HG02759 (cell line): Measurements from ENCODE around the gene LAMA5.

Experiments used
- ATAC-seq: cut with Tn5 transposase; IDR thresholded peaks from one replicate; pipeline ENCODE4 v1.9.1; 2021; ENCODE audit warnings: mild to moderate bottlenecking, moderate library complexity; ENCODE audit not compliant: unreplicated experiment

Gene LAMA5, protein sequence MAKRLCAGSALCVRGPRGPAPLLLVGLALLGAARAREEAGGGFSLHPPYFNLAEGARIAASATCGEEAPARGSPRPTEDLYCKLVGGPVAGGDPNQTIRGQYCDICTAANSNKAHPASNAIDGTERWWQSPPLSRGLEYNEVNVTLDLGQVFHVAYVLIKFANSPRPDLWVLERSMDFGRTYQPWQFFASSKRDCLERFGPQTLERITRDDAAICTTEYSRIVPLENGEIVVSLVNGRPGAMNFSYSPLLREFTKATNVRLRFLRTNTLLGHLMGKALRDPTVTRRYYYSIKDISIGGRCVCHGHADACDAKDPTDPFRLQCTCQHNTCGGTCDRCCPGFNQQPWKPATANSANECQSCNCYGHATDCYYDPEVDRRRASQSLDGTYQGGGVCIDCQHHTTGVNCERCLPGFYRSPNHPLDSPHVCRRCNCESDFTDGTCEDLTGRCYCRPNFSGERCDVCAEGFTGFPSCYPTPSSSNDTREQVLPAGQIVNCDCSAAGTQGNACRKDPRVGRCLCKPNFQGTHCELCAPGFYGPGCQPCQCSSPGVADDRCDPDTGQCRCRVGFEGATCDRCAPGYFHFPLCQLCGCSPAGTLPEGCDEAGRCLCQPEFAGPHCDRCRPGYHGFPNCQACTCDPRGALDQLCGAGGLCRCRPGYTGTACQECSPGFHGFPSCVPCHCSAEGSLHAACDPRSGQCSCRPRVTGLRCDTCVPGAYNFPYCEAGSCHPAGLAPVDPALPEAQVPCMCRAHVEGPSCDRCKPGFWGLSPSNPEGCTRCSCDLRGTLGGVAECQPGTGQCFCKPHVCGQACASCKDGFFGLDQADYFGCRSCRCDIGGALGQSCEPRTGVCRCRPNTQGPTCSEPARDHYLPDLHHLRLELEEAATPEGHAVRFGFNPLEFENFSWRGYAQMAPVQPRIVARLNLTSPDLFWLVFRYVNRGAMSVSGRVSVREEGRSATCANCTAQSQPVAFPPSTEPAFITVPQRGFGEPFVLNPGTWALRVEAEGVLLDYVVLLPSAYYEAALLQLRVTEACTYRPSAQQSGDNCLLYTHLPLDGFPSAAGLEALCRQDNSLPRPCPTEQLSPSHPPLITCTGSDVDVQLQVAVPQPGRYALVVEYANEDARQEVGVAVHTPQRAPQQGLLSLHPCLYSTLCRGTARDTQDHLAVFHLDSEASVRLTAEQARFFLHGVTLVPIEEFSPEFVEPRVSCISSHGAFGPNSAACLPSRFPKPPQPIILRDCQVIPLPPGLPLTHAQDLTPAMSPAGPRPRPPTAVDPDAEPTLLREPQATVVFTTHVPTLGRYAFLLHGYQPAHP (N-terminal part only)

GRCh38 chr20:62367136-62367632 is at the start of gene LAMA5:
TSS of gene LAMA5 (minus strand) at chr20:62367312. CDS start at chr20:62367245, 67 bp downstream.
- ATAC-seq = peak; percentile 35

DNA sequence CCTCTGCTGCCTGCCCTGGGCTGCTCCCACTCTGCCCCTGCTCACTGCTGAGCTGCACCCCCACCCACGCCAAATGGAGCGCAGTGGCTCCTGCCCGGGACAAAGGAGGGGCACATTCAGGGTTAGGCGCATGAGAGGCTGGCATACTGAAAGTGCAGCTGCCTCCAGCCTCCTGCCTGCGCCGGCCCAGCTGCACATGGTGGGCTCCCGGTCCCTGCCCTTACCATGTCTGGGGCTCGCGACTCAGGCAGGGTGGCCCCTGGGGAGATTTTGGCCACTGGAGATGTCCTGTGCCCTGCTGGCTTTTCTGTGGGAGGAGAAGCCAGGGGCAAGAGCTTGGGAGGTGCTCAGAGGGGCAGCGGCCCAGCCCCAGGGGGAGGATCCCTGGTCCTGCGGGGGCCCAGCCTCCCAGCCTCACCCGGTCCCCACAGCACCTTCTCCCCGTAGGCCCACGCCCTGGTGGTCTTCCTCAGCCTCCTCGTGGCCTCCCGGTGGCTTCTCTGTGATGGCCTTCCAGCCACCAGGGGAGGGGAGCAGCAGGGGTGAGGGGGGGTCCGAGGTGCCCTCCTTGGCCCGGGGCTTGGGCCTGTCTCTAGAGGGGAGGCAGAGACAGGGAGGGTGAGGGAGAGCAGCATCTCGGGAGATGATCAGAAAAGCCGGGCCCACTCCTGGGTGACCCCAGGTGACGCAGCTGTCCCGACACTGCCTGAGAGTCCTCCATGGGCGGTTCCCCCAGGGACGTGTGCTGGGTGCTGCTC is 48.4 kb upstream of the LAMA5 start:
- no peak for ATAC-seq

DNA sequence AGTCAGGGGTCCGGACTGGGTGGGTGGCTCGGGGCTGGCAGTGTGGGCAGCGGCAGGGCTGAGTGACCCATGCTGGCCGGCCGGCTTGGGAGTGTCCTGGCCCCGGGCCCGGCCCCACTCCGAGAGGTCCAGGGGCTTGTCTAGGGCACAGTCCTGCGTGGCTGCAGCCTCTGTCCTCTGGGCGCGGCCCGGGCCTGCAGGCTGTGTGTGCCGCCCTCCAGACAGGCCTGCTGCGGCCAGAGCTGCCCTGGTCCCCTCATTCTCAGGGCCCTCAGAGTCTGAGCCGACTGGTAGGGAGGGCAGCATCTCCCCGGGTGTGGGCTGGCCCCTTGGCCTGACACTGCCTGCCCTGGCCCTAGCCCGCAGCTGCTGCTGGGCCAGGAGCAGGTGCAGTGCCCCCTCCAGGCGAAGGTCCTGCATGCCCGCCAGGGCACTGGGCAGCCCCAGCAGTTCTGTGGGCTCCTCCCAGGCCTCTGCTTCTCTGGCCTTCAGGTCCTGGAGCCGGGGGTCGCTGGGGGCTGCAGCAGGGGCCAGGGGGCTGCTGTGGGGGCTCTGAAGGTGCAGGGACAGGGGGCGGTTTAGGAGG is 46.9 kb upstream of the LAMA5 start:
- no peak for ATAC-seq

DNA sequence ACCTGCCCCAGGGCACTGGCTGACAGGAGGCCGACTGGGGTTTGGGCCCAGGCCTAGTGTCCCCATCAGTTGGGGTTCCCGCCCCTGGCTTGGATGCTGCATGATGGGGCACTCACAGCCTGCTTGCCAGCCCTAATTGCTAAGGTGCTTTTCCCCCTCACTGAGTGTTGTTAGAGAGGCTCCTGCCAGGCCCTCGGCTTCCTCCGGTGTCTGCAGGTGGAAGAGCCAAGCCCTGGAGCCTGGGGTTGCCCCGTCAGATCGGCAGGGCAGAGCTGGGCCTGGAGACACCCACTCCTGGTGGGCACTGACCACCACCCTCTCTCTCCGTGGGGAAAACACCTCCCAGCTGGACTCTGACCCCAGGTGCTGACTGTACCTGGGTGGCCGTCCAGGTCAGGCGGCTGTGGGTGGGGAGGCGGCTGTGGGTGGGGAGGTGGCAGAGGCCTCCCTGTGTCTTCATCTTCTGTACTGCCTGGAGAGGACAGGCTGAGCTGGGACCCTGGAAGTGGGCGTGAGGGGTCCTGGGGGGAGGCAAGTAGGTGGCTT is 46.0 kb upstream of the LAMA5 start:
- ATAC-seq = no peak

GRCh38 chr20:62412194-62413024 is 45.3 kb upstream of the LAMA5 start:
- ATAC-seq = no peak

GRCh38 chr20:62411479-62412193 is 44.5 kb upstream of the LAMA5 start:
- no peak for ATAC-seq

DNA sequence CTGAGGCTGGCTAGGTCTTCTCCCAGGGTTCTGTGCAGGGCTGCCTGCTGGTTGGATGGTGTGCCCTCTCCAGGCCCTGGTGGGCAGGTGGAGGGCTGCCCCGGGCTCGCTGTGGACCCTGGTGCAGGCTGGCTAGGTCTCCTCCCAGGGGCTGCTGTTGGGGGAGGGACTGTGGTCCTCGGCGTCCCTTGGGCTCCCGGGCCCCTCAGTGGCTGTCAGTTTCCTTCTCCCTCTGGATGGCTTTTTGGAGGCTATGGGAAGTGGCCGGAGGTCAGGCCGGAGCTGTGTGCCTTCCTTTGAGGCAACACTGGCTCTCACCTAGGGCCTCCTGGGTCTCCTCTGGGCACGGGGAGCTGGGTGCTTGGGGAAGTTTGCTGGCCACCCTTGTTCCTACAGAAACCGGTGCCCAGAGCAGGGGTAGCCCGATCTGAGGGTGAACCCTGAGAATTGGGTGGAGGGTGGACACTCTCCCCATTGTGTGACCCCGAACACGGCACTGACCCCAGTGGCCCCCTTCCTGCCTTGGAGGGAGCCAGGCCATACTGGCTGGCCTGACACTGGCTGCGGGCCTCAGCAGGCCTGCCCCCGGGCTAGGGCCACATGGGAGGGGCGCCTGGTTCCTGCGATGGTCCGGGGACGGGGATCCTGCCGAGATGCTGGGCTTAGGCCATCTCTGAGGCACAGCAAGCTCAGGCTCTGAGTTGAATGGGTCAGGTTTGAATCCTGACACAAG is 43.8 kb upstream of the LAMA5 start:
- ATAC-seq = no peak

- ATAC-seq = no peak
These were observed 43.0 kb upstream of the LAMA5 start for GRCh38 chr20:62409931-62410745.

GRCh38 chr20:62409086-62409853 is 42.2 kb upstream of the LAMA5 start:
- ATAC-seq = no peak

DNA sequence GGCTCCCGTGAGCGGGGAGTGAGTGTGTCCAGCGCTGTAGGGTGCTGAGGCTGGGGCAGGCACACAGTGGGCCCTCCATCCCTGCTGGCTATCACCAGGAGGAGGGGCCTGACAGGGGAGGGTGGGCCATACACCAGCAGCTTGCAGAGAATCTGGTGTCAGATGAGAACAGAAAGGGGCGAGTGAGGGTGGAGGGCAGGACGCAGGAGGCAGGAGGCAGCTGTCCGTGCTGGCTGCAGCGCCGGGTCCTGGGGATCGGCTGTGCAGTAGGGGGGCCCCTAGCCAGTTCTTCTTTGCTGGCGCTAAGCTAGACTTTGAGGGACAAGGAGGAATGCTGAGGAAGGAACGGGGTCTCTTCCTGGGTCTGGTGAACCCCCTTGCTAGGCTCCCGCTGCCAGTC is 41.5 kb upstream of the LAMA5 start:
- no peak for ATAC-seq

DNA sequence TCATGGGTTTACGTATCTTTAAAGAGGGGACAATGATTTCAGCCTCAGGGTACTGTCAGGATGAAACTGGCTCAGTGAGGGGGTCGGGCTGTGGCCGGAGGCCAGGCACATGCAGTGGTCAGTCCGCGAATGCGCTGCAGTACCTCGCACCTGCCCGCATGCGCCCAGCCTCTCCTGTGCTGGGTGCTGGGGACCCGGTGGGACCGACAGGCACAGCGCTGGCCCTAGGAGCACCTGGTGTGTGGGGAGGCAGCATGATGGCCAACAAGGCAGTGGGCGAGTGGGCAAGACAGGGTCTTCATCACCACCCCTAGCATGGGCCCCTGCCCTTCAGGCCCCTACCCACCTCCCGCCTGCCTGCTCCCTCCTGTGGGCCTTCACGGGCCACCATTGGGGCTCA is 40.9 kb upstream of the LAMA5 start:
- no peak for ATAC-seq

- ATAC-seq = peak; percentile 91
These were observed 40.3 kb upstream of the LAMA5 start, which contains the start of gene CABLES2 for GRCh38 chr20:62407221-62407992. TSS of gene CABLES2 (minus strand) at chr20:62407285. CDS start at chr20:62407276, 9 bp downstream.

DNA sequence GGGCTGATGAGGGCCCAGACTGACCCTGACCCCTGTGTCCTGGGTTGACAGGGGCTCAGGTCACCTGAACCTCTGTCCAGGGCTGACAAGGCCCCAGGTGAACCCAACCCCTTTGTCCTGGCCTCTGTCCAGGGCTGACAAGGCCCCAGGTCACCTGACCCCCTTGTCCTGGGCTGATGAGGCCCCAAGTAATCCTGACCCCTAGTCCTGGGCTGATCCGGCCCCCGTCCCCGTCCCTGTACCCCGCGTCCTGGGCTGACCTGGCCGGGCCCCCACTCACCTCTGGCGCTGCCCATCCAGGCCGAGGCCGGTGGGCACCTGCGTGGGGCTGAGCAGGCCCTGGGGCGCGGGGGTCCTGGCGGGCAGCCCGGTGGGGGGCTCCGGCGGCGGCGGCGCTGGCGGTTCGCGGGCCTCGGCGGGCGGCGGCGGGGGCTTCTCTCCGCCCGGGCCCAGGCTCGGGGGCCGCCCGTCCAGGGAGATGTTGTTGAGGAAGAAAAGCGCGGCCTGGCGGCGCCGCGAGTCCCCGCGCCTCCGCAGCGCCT is 39.6 kb upstream of the LAMA5 start:
- peak; percentile 9 for ATAC-seq

DNA sequence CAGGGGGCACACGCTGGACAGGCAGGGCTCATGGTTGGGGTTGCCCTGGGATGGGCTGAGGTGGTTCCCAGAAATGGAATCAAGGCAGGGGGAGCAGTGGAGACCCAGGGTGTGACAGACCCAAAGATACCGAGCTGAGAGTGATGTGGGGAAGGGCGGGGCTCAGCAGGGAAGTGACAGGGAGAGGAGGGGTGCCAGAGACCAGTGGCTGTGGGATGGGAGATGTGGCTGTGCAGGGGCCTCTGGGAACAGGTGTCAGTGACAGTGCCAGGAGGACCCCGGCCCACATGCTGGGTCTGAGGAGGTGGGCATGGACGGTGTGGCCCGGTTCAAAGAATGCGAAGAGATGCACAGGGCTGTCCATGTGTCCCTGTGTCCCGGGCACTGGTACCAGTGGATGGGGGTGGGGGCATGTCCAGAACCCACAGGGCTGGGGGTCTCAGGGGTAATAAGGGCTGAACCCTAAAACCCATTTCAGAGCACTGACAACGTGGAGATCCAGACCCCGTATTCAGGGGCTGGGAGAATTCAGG is 38.9 kb upstream of the LAMA5 start:
- no peak for ATAC-seq
